Fibroblast of the conjunctiva (primary cell): ENCODE data around the gene KLHDC8A.

Experiments
- DNase-seq: peaks from one replicate; pipeline ENCODE4 v3.0.0-alpha.2; 2010; ENCODE audit warnings: low read depth

KLHDC8A gene

GRCh38 chr1:205296154-205296553 is 60.6 kb downstream of the KLHDC8A start:
- no peak for DNase-seq

GRCh38 chr1:205294934-205295333 is 61.8 kb downstream of the KLHDC8A start:
- no peak for DNase-seq

DNA sequence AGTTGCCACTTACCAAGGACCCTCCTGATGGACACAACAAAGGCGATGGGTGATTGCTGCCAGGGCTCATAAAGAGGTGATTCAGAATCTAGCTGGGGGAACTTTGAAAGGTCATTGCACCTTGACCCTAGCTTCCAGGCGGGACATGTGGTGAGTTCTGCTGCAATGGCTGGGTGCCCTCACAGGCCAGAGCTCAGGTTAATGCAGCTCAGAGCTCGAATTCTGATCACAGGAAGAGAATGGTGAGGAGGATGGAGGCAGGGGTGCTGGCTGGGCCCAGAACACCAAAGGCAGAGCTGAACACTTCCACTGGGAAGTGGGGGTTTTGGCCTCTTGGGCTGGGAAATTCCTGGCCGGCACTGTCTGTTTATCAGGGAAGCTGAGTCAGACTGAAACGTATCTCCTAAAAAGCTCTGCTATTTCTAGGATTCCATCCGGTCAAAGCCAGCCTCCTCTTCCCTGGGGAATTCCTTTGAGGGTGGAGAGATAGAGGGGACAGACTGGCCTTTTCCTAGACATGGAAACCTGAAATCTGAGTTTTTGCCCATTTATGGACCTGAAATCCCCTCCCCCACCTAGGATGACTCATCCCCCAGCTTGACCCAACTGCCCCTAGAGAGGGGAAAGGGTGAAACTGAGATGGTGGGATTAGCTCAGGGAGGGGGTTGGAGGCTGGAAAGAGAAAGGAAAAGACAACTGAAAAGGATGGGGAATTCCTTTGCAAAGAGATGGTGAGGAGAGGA is 62.4 kb downstream of the KLHDC8A start:
- peak; percentile 49 for DNase-seq

DNA sequence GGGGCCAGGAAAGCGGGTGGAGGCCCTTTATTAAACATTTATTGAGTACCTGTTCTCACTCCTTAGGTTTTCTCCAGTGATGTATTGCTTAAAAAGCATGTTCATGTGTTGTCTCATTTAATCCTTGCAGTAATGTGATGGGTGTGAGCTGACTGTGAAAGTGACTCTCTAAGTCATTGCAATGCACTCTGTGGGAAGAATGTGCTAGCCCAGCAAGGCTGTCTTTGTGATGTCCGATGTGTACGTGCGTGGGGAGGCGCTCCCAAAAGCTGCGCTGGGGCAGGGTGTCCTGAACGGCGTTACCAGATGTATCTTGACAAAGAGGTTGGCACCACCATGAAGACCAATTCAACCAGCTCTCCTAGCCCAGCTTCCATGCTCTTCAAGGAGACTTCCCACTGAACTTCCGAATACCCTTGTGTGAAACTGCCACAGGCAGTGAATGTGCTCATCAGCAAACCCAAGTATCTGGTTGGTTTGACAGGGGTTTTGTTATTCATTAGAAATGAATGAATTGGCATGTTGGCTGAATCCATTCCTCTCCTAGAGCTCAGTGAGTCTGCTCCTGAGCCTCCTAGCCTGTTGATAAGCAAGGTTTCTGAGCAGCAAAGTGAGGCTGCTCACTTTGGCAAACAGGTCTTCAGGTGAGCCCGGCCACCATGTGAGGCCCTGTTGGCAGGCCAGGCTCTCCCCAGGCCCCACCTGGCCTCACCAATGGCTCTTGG is 63.2 kb downstream of the KLHDC8A start:
- no peak for DNase-seq

DNA sequence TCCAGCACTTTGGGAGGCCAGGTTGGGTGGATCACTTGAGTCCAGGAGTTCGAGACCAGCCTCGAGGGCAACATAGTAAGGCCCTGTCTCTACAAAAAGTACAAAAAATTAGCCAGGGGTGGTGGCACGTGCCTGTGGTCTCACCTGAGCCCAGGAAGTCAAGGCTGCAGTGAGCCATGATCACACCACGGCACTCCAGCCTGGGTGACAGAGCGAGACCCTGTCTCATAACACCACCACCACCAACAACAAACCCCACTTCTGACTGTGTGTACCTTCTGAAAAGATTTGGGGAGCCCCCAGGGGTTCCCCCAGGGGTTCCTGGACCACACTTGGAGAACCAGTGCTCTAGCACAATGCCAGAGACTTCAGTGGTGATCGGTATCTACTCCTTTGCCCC is 65.1 kb downstream of the KLHDC8A start:
- DNase-seq = no peak

DNA sequence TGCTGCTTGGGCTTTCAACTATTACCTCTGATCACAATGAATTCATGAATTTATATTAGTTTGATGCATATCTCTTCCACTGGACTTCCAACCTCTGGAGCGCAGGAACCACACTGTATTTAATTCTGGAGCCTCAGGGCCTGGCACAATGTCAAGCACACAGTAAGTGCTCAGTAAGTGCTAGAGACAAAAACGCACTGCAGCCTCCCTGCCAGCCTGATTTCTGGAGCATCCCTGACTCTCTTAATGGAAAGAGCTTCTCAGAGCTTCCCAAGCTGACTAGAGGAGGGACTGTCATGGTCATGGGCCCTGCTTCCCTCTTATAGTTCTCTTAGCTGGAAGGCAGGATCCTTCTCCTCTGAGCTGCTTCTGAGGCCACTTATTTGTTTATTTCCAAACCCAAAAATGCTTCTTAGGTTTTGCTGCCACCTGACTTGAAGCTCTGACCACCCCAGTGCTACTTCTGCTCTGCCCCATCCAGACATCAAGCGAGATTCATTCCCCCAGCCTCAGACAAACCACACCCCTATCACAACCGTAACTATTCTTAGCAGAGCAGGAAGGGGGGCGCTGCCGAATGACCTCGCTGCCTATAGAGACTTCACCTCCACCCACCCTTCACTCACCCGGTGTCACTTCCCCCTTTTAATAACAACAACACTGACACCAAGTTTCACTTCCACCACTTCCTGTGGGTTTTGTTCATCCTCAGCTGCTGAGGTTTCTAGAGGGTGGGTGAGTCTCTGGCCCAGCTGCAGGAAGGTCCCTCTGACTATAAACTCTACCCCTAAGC is 68.8 kb downstream of the KLHDC8A start:
- DNase-seq = no peak

- DNase-seq = no peak
These were observed 69.6 kb downstream of the KLHDC8A start for GRCh38 chr1:205287076-205287475.

- DNase-seq = no peak
These were observed 70.3 kb downstream of the KLHDC8A start for GRCh38 chr1:205286335-205286950.
